Activated CD8-positive, alpha-beta memory T cell treated with anti-CD3 and anti-CD28 coated beads, Interleukin-2, amount 50 U/mL, for 1 hour (primary cell): Measurements from ENCODE around the gene SLIT3.
"Not testable (repeated sequence)": the region's sequence is repeated elsewhere in the genome, so short reads cannot be mapped to it uniquely, and the experiment has no call there.

Experiments used
- DNase-seq: peaks from one replicate; pipeline ENCODE4 v3.0.0-alpha.2; 2020; ENCODE audit errors: extremely low read depth

The SLIT3 gene

DNA sequence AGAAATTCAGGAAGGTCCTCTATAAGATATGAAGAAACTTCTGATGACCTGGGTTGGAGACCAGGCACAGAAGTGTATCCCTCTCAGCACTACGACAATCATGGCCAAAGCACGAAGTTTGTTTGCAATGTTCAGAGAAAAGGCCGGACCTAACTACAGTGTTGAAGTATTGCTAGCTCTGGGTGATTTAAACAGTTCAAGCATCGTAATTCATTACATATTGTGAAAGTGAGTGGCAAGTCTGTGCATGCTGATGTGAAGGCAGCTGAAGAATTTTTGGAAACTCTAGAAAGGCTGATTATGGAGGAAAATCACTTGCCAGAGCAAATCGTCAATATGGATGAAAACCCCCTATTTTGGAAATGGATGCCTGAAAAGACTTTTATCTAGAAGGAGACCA lies 654.6 kb downstream of the SLIT3 start:
- DNase-seq, result no peak

DNA sequence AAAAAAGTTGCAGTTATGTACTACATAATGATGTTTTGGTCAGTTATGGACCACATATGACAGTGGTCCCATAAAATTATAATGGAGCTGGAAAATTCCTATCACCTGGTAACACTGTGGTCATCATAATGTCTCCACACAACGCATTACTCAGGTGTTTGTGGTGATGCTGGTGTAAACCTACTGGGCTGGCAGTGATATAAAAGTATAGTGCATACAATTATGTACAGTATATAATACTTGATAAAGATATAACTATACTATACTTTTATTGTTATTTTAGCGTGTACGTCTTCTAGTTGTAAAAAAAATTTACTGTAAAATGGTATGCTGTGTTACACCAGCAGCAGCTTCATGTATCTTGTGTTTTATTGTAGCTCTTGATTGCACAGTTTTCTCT lies 655.7 kb downstream of the SLIT3 start:
- no peak for DNase-seq

DNA sequence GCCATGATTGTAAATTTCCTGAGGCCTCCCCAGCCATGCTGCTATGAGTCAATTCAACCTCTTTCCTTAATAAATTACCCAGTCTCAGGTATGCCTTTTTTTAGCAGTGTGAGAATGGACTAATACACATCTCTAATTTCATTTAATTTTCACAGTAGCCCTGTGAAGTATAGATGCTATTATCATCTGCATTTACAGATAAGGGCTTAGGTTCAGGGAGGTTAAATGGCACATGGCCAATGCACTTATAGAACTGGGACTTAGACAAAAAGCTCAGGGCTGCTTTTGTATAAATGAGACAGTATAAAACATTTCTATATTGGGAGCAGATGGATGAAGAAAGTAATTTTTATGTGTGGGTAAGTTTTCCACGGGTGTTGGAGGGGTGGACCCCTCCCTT lies 658.9 kb downstream of the SLIT3 start:
- no peak for DNase-seq

DNA sequence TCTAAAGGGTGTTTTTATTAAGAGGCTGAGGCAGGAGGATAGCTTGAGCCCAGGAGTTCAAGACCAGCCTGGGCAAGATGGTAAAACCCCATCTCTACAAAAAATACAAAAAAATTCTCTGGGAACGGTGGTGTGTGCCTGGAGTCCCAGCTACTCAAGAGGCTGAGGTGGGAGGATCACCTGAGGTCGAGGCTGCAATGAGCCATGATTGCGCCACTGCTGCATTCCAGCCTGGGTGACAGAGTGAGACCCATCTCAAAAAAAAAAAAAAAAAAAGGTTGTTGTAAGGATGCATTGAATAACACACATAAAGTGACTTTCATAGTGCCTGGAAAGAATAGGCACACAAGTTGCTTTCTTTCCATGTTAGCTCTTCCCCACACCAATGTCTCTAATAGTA lies 662.1 kb downstream of the SLIT3 start:
- not testable (repeated sequence) for DNase-seq

DNA sequence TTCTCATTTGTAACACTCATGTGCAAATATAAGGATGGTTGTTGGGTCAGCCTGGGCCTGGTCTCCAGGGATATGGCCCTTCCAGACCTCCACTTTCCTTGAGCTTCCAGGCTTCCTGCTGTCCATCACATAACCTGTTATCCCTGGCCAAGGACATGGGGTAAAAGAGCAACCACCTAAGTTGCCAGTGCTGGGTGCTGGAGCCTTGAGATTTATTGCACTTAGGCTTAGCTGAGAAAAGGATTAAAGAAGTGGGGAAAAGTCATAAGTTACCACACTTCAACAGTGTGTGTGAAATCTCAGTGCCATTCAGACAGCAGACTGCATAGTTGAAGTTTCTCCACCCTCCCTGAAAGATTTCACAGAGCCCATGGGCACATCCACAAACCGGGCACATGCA lies 663.1 kb downstream of the SLIT3 start:
- no peak for DNase-seq

DNA sequence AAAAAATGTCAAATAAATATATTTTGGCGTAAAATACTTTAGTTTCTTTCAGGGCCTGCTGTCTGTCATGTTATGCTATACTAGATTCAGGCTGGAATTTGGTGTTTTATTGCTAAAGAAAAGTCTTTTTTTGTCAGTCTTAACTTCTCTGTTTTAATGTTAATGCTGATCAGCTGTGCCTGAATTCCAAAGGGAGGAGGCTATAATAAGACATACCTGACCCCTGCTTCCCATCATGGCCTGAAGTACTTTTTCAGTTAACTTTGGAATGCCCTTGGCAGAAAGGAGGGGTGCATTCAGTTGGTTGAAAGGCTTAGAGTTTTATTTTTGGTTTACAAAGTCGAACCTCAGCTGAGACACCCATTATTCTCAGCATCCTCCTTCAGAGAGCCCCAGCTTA lies 663.7 kb downstream of the SLIT3 start:
- DNase-seq, result no peak

DNA sequence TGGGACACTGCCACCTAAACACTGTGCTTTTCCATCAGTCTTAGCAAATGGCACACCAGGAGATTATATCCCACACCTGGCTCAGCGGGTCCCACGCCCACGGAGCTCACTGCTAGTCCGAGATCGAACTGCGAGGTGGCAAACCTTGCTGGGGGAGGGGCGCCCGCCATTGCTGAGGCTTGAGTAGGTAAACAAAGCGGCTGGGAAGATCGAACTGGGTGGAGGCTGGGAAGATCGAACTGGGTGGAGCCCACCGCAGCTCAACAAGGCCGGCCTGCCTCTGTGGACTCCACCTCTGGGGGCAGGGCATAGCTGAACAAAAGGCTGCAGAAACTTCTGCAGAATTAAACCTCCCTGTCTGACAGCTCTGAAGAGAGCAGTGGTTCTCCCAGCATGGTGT lies 670.0 kb downstream of the SLIT3 start:
- not testable (repeated sequence) for DNase-seq

DNA sequence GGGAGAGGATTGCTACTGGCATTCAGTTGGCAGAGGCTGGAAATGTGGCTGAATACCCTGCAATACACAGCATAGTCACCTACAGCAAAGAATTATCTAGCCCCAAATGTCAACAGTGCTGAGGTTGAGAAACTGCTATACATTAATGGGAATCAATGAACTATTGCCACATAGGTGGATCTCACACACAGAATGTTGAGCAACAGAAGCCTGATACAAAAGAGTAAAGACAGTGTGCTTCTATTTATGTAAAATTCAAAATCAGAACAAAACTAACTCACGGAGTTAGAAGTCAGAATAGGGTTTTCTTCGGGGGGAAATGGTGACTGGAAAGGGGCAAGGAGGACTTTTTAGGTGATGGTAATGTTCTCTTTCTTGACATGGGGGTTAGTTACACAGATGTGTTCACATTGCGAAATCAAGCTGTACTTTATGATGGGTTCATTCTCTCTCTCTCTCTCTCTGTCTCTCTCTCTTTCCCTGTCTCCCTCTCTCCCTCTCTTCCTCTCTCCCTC lies 676.0 kb downstream of the SLIT3 start:
- no peak for DNase-seq

DNA sequence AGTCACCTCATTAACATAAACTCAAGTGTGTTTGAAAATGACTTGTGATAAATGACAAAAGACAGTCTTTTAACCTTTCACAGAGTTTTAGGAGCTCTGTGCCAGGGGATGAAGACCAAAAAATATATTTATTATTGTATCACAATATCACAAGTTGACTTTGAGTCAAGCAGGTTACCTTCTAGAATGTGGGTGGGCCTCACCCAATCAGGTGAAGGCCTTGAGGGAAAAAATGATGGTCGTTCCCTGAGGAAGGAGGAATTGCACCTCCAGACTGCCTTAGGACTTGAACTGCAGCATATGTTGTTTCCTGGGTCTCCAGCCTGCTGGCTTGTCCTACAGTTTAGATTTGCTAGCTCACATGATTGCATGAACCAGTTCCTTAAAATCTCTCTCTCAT lies 680.1 kb downstream of the SLIT3 start:
- DNase-seq, result no peak

DNA sequence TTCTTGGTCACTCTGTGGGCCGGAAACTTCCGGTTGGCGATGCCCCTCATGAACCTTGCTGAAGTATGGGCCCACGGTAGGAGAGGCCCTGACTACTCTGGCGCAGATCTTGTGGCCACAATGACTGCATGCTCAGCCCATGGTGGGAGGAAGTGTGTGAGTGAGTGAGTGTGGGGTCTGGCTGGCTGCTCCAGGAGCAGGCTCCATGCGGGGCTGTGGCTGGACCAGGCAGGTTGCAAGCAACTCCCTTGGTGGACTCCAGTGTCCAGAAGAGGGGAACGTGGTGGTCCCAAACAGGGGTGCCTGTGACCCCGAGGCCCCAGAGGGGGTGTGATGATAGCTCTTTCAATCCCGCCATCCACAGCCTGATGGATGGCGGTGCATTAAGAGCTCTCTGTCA lies 686.3 kb downstream of the SLIT3 start:
- DNase-seq, result no peak

DNA sequence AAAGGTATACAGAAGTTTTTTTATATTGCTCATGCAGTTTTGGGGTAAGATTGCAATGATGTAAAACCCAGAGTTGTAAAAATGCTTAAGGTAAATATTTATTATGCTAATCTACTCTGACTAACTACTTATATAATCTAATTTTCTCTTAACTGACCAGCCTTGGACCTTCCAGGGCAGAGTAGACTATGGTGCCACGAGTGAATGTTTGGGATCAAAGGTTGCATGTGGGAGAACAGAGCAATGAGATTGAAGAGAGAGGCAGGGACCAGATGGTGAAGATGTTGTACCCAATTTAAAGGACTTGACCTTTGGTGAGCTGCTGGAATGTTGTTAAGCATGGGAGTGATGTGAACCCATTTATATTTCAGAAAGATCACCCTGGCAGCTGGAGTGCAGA lies 686.9 kb downstream of the SLIT3 start:
- DNase-seq, result no peak

DNA sequence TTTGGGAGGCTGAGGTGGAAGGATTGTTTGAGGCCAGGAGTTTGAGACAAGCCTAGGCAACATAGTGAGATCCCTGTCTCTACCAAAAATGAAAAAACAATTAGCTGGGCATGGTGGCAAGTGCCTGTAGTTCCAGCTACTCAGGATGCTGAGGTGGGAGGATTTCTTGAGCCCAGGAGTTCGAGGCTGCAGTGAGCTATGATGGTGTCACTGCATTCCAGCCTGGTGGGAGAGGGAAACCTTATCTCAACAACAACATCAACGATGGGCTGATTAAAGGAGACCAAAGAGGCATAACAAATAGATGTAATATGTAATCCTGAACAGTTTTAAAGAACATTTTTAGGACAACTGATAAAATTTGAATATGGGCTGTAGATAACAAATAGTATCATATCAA lies 687.5 kb downstream of the SLIT3 start:
- DNase-seq, result no peak

DNA sequence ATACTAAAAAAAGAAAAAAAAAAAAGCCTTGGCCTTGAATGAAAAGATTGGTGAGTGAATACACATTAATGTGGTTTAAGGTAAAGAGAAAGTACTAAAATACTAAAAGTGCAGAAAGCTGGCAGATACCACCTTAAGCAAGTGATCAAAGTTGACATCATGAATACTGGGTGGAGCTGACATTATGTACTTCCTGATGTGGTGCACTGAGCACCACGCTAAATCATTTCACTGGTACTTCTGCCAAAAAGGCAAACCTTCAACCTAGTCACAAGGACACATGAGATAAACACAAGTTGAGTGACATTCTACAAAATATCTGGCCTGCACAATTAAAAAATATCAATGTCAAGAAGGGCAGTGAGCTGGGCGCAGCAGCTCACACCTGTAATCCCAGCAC lies 687.9 kb downstream of the SLIT3 start:
- DNase-seq, result peak; percentile 3

DNA sequence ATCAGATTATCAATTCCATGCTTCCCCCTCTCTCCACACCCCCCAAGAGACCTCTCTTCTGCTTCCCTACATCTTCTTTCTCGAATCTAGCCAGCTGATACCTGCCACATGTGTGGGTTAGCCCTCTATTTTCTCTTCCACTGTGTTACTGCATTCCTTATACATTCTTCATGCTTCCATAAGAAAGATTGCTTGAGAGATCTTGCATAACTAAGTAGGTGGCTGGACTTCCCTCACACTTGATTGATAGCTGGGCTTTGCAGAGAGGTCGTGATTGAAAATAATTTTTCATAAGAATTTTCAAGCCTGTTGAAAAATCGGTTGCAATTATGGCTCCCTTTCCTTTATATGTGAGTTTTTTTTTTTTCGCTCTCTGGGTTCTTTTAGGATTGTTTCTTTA lies 688.8 kb downstream of the SLIT3 start:
- no peak for DNase-seq
